GM19455 (cell line): Measurements from ENCODE around the gene NKIRAS1.
"Not testable (repeated sequence)": the region's sequence is repeated elsewhere in the genome, so short reads cannot be mapped to it uniquely, and the experiment has no call there.

Source experiments
- ATAC-seq: cut with Tn5 transposase; IDR thresholded peaks from one replicate; pipeline ENCODE4 v1.9.1; 2021; ENCODE audit not compliant: unreplicated experiment

The NKIRAS1 gene

GRCh38 chr3:23941440-23941839 is 24.6 kb upstream of the NKIRAS1 start:
- no peak for ATAC-seq

DNA sequence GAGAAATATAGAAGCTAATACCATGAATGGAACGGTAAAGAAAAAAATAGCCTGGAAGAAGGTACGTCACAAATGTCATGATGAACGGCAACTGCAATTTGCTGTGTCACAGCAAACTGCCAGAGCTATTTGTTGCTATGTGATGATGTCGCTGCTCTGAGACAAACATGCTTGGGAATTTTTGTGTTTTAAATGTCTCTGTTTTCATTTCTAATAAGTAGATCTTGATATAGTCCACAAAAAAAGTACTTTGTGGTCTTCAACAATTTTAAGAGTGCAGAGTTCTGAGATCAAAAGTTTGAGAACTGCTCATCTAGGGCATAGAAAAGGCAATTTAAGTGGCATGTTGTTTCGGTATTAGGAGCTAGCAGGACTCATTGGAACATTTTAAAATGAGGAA is 24.0 kb upstream of the NKIRAS1 start:
- no peak for ATAC-seq

DNA sequence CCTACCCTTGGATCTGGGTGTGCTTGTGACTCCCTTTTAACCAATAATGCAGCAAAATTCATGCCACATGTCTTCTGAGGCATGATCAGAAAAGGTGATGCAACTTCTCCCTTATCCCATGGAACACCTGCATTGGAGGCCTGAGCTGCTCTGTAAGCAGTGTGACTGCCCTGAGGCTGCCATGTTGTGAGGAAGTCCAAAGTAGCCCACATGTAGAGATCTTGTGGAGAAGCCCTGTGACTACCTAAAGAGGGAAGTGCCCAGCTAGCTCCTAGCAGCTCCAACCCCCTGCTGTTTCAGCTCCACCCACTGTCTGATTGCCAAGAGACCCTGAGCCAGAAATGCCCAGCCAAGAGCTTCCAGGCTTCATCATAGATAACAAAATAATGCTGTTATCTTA is 21.9 kb upstream of the NKIRAS1 start:
- ATAC-seq: no peak

- ATAC-seq: no peak
Measured at GRCh38 chr3:23937296-23937695, 20.5 kb upstream of the NKIRAS1 start.

GRCh38 chr3:23934253-23934652 is 17.5 kb upstream of the NKIRAS1 start:
- no peak for ATAC-seq

GRCh38 chr3:23932571-23932970 is 15.8 kb upstream of the NKIRAS1 start:
- no peak for ATAC-seq

DNA sequence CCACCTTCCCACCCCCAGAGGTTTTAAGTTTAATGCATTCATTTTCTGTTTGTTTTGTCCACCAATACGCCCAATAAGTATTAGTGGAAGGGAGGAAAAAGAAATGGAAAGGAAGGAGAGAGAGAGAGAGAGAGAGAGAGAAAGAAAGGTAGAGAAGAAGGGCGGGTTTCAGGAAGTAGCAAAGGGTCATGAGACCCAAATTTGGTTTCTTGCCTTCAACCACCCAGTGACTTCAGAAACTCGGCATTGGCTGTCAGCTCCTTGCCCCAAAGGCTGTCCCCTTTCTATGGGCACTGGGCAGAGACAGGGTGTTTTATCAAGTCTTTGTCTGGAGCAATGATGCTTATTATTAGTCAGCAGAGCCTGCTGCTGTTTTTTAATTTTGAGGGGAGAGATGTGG is 14.8 kb upstream of the NKIRAS1 start:
- no peak for ATAC-seq

DNA sequence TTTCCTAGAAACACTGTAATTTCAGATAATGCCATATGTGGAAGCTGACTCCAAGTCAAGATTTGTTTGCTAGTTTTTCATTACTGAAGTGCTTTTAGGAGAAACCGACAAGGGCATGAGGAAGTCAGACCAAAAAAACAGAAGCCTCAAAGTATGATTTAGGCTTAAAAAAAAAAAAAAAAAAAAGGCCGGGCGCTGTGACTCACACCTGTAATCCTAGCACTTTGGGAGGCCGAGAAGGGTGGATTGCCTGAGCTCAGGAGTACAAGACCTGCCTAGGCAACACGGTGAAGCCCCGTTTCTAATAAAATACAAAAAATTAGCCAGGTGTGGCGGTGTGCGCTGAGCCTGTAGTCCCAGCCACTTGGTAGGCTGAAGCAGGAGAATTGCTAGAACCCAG is 11.7 kb upstream of the NKIRAS1 start:
- ATAC-seq: no peak

- ATAC-seq: no peak
Measured at GRCh38 chr3:23926736-23927135, 9.9 kb upstream of the NKIRAS1 start.

DNA sequence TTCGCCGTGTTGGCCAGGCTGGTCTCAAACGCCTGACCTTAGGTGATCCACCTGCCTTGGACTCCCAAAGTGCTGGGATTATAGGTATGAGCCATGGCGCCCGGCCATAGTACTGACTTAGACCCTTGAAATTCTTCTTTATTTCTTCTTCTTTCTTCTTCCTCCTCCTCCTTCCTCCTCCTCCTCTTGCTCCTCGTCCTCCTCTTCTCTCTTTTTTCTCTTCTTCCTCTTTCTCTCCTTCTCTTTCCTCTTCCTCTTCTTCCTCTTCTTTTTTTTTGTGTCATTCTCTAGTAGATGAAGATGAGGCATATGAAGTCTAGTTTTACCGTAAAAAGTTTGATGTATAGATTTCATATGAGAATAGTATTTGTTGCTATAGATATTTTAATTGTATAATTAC is 9.5 kb upstream of the NKIRAS1 start:
- ATAC-seq: no peak

- no peak for ATAC-seq
Measured at GRCh38 chr3:23923786-23924185, 7.0 kb upstream of the NKIRAS1 start.

GRCh38 chr3:23921052-23921511 is 4.3 kb upstream of the NKIRAS1 start:
- no peak for ATAC-seq

DNA sequence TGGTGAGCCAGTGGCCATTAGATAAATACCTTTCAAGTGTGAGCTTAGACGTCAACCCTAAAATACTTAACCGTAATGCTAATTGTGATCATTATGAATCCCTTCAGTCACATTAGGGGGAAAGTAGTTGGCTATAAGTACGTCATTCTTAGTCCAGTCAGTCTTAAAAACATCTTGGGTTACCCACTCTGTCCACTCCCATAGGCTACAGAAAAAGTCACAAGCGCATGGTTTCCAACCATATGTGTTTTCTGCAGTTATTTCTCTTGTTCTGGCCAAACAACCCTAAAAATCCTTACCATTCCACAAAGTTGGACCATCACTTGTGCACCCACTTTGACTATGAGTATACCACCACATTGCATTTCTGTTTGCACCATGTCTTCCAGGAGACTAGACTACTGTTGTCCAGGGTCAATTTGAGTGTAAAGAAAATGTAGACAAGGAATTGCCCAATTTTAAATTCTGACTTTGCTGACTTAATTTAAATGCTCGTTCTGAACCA is 3.4 kb upstream of the NKIRAS1 start:
- no peak for ATAC-seq

DNA sequence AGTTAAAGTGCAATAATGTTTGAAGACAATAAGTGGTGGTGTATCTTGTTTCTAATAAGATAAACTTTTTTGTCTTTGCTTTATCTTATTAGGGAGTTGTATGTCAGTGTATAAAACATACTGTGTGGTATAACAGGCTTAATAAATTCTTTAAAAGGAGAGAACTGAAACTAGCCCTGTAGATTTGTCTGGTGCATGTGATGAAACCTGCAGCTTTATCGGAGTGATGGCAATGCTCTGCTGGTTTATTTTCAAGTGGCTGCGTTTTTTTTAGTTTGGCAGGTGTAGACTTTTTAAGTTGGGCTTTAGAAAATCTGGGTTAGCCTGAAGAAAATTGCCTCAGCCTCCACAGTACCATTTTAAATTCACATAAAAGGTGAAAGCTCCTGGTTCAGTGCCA is 2.8 kb upstream of the NKIRAS1 start:
- ATAC-seq: no peak

DNA sequence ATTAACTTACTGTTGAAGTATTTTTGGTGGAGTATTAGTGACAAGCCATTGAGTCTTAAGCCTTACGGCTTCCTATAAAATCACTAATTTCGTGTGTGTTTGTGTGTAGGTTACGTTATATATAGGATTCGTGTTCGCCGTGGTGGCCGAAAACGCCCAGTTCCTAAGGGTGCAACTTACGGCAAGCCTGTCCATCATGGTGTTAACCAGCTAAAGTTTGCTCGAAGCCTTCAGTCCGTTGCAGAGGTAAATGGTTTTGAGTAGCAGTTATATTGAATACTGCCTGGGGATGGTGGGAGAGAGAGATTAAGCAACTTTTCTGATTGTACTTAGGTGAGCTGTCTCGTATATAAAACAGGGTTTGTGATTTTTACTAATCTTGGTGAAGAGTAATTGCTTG is 1.5 kb upstream of the NKIRAS1 start:
- ATAC-seq: not testable (repeated sequence)

DNA sequence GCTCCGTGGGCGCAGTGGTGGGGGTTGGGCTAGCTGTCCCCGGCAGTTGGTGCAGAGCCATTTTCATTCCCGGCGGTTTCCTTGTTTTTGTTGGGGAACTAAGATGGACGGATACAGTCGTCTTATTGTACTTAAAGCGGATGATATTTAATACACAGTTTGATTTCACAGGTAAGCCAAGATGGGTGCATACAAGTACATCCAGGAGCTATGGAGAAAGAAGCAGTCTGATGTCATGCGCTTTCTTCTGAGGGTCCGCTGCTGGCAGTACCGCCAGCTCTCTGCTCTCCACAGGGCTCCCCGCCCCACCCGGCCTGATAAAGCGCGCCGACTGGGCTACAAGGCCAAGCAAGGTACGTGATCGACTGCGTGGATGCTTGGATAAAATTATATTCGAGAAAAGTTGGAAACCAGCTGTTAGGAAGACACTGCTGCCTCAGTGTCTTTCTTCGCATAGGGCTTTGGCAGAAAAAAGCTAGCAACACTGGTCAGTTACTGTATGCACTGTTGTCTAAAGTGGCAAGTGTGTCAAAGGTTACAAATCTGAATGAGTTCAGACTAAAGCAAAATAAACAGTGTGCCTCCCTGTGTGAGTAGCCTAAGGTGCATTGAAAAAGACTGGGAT is 1.0 kb upstream of the NKIRAS1 start:
- ATAC-seq: not testable (repeated sequence)

- peak; percentile 54 for ATAC-seq
Measured at GRCh38 chr3:23916152-23916885, 471 bp downstream of the NKIRAS1 start.

DNA sequence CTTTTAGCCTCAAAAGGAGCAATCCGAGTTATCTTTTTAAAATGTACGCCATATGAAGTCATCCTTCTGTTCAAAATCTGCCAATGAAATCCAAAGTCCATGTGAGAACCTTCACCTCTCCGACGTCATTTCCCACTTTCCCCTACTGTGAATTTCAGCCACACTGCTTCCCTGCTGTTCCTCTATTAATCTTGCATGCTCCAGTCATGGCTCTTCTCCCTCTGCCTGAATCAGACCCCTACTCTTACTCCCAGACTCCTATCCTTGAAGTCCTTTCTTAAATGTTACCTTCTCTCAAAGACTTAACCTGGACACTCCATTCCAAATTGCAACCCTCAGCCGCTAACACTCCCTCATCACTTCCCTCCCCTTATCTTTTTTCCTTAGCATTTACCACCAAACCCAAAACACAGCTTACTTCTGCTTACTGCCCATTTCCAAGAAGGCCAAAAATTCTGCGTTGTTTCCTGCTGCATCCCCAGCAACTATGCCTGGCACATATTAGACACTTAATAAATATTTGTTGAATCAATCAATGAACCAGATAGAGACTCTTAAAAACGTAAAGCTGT is 1.2 kb downstream of the NKIRAS1 start:
- ATAC-seq: no peak

DNA sequence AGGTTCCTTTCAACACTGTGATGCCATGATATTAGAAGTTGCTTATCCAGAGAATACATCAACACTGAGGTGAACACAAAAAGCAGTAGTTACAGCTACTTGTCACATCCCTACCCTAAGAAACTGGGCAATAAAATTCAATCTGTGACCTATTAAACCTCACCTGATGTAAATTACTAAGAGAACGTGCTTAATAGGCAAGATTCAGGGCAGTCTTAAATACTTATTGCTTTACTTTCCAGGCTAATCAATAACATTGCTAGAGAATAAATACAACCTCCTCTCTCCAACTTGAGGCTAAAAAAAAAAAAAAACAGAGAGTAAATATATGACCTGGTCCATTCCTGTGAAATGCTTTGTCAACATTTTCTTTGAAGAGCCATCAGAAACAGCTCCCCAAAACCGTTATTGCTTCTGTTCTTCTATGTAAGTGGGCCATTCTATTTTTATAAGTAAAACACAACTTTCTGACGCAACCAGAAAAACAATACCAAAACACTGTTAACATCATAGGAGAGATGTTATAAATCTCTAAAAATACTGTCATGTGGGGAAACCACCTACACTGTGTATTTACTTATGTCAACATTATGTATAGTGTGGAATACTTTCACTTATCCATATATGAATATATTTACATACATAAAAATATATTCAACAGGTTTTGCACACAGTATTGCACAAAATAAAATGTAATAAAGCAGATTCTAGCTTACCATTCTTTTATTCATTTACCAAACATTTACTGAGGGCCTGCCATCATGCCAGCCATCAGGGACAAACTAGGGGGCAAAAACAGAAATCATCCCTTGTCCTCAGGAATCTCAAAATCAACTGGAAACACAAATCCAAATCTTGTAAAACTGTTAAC is 2.7 kb downstream of the NKIRAS1 start:
- no peak for ATAC-seq

DNA sequence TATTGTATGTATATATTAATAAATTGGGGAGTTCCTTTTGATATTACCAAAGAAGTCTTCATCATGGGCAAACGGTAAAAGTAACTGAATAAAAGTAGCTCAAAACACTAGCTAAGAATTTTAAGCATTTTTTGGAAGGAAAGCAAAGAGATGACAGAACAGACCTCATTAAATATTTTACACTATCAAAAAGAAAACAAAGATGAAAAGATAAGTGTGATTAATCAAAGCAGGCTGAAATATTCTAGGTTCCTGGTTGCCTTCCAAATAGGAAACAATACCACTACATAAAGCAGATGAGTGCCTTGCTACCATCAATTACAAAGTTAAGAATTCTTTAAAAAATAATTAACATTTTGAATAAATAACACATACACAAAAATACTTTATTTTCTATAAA is 3.6 kb downstream of the NKIRAS1 start:
- ATAC-seq: no peak

- ATAC-seq: not testable (repeated sequence)
Measured at GRCh38 chr3:23912335-23912734, 4.5 kb downstream of the NKIRAS1 start.
